DOHH2 (cell line): ENCODE measurements around the gene HYI.
"Not testable (repeated sequence)": the region's sequence is repeated elsewhere in the genome, so short reads cannot be mapped to it uniquely, and the experiment has no call there.

Source experiments
- H3F3A ChIP-seq: fragments of 200-600 bp; sonication (generic), shearing (Covaris generic); 2 replicates; pipeline ENCODE4 v1.6.0; 2016; ENCODE audit warnings: antibody characterized with exemption, mild to moderate bottlenecking; ENCODE audit not compliant: control insufficient read depth, insufficient read depth
- H3K27ac ChIP-seq: fragments of 200-600 bp; sonication (generic); 2 replicates; pipeline ENCODE4 v1.5.1; 2014; ENCODE audit warnings: low read depth, mild to moderate bottlenecking, low read length, moderate library complexity
- H3K27me3 ChIP-seq: fragments of 200-600 bp; sonication (generic); 2 replicates; pipeline ENCODE4 v1.6.1; 2014; ENCODE audit warnings: mild to moderate bottlenecking, low read length, mixed read lengths; ENCODE audit not compliant: control insufficient read depth
- H3K36me3 ChIP-seq: fragments of 200-600 bp; sonication (generic); 2 replicates; pipeline ENCODE4 v1.6.1; 2014; ENCODE audit warnings: mild to moderate bottlenecking, low read length, moderate library complexity, mixed read lengths; ENCODE audit not compliant: control insufficient read depth
- H3K4me1 ChIP-seq: fragments of 200-600 bp; sonication (generic); 2 replicates; pipeline ENCODE4 v1.6.1; 2014; ENCODE audit warnings: mild to moderate bottlenecking, low read length, mixed read lengths; ENCODE audit not compliant: control insufficient read depth
- H3K4me2 ChIP-seq: fragments of 200-600 bp; sonication (generic); 2 replicates; pipeline ENCODE4 v1.6.0; 2014; ENCODE audit warnings: mild to moderate bottlenecking, low read length, moderate library complexity
- H3K4me3 ChIP-seq: fragments of 200-600 bp; sonication (generic); 2 replicates; pipeline ENCODE4 v1.5.1; 2014; ENCODE audit warnings: mild to moderate bottlenecking, low read length, mixed read lengths
- H3K79me2 ChIP-seq: fragments of 200-600 bp; sonication (generic); 2 replicates; pipeline ENCODE4 v1.6.1; 2014; ENCODE audit warnings: mild to moderate bottlenecking, low read length, mixed read lengths; ENCODE audit not compliant: control insufficient read depth
- H3K9me2 ChIP-seq: fragments of 200-600 bp; sonication (generic); replicated peaks from 2 replicates; pipeline ENCODE4 v1.6.1; 2014; ENCODE audit warnings: mild to moderate bottlenecking, low read length, mixed read lengths; ENCODE audit not compliant: control insufficient read depth
- H3K9me3 ChIP-seq: fragments of 200-600 bp; sonication (generic); 2 replicates; pipeline ENCODE4 v1.6.1; 2014; ENCODE audit warnings: antibody characterized with exemption, low read length, mixed read lengths; ENCODE audit not compliant: control insufficient read depth, insufficient read depth
- H4K20me1 ChIP-seq: fragments of 200-600 bp; sonication (generic); 2 replicates; pipeline ENCODE4 v1.6.0; 2014; ENCODE audit warnings: low read depth, mild to moderate bottlenecking, antibody characterized with exemption, low read length, moderate library complexity; ENCODE audit not compliant: control insufficient read depth, insufficient read depth
- CTCF ChIP-seq: fragments of 200-600 bp; sonication (generic); IDR thresholded peaks from one replicate; pipeline ENCODE4 v1.5.1; 2014; ENCODE audit warnings: antibody characterized with exemption, mild to moderate bottlenecking, low read depth, low read length; ENCODE audit not compliant: poor library complexity, severe bottlenecking
- EZH2phosphoT487 ChIP-seq: fragments of 200-600 bp; sonication (generic); IDR thresholded peaks from 2 replicates; pipeline ENCODE4 v1.6.1; 2017; ENCODE audit warnings: borderline replicate concordance, mild to moderate bottlenecking, antibody characterized with exemption, low read length, moderate library complexity, mixed read lengths

Gene HYI

GRCh38 chr1:43460988-43461693 lies 7.4 kb upstream of the HYI start:
- H3K36me3 ChIP-seq, result no peaks in the 10 kb centered on the region
- TF ChIP-seq CTCF, result no peak
- H3F3A ChIP-seq, result no peaks in the 10 kb centered on the region
- H3K27ac ChIP-seq, result no peak overlapping the region
- no peaks in the 10 kb centered on the region for H3K4me1 ChIP-seq
- H3K4me2 ChIP-seq, result no peak overlapping the region
- H4K20me1 ChIP-seq, result no peaks in the 10 kb centered on the region
- no peaks in the 10 kb centered on the region for H3K79me2 ChIP-seq
- H3K27me3 ChIP-seq, result peaks cover 7% of the 10 kb centered on the region
- H3K9me3 ChIP-seq, result no peaks in the 10 kb centered on the region
- no peaks in the 10 kb centered on the region for H3K9me2 ChIP-seq
- no peak overlapping the region for H3K4me3 ChIP-seq

DNA sequence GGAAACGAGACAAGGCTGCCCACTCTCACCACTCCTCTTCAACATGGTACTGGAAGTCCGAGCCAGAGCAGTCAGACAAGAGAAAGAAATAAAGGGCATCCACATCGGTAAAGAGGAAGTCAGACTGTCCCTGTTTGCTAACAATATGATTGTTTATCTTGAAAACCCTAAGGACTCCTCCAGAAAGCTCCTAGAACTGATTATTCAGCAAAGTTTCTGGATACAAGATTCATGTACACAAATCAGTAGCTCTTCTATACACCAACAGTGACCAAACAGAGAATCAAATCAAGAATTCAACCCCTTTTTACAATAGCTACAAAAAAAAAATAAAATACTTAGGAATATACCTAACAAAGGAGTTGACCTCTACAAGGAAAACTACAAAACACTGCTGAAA lies 4.6 kb upstream of the HYI start:
- H3K4me3 ChIP-seq, H4K20me1 ChIP-seq, H3K27ac ChIP-seq, H3K9me2 ChIP-seq, H3K36me3 ChIP-seq, H3K9me3 ChIP-seq, H3K79me2 ChIP-seq, H3K4me2 ChIP-seq, H3F3A ChIP-seq: not testable (repeated sequence)
- peaks cover 29% of the 10 kb centered on the region for H3K27me3 ChIP-seq
- H3K4me1 ChIP-seq, result peaks cover 11% of the 10 kb centered on the region

DNA sequence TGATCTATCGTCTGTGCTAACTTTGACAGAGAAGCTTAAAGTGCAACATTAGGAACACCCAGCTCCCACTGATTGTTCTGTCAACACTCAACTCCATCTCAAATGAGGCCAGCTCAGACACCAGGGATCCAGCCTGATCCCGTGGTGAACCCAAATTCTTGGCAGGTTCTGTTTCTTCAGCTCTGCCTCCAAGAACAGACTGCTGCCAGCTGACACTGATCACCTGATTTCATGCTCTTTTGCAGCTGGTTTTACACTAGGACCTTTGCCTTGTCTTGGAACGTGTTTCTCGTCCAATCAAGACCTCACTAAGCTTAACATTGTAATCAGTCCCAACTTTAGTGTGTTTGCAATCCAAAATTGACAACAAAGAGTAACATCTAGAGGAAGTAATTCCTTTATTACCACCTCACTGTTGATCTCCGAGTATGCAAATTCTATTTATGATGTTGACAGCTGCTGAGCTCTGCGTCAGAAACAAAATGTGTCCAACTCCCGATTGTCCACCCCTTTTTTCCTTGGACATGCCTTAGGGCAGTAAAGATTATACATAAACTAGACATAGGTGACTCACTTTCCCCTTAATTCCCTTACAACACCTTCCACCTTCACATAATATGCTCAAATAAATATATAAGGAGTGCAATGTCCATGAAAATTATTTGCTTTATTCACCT lies 1.6 kb upstream of the HYI start:
- peaks cover 10% of the 10 kb centered on the region for H3K36me3 ChIP-seq
- H3K9me2 ChIP-seq, result no peaks in the 10 kb centered on the region
- TF ChIP-seq EZH2phosphoT487 (no peak), CTCF (no peak)
- H3F3A ChIP-seq, result no peaks in the 10 kb centered on the region
- H3K4me2 ChIP-seq, result no peak overlapping the region
- no peaks in the 10 kb centered on the region for H4K20me1 ChIP-seq
- no peaks in the 10 kb centered on the region for H3K9me3 ChIP-seq
- no peak overlapping the region for H3K4me3 ChIP-seq
- peaks cover 29% of the 10 kb centered on the region for H3K27me3 ChIP-seq
- H3K27ac ChIP-seq, result no peak overlapping the region
- peaks cover 11% of the 10 kb centered on the region for H3K4me1 ChIP-seq
- H3K79me2 ChIP-seq, result no peaks in the 10 kb centered on the region

DNA sequence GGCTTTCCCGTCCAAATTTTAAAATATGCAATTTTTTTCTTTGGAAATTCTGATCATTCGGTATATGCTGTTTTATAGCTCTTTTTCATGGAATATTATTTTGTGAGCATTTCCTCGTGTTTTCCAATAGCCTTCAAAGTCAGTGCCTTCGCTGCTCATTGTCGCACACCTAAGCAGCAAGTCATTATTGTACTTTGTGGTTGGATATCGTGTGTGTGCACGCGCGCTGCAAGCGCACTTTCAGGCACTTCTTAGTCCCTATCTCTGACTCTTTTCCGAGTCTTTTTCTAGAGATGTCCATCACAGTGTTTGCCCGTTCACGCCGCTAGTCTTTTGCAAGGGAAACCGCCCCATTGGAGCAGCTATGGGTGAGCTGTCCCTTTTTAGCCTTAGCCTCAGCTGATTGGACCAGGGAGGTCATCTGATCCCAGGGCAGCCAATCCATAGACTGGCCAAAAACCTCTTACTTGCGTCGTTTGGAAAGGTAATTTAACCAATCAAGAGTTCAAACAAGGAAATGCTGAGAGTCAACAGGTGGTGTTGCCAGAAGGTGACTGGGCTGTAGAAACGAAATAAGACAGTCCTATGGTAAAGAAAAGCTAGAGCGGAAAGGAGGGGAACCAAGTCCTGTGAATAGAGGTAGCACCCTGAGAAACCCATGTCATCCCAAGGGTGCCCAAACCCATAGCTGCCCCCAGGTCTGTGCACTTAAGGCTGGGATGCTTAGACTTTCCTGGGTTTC lies 710 bp upstream of the HYI start:
- Histone ChIP-seq H3K27me3 (peaks cover 29% of the 10 kb centered on the region), H3K9me2 (no peaks in the 10 kb centered on the region), H3K79me2 (no peaks in the 10 kb centered on the region), H3K4me1 (peaks cover 11% of the 10 kb centered on the region), H3F3A (no peaks in the 10 kb centered on the region), H3K27ac (no peak overlapping the region), H3K4me2 (peak overlapping the region; percentile 52), H3K36me3 (peaks cover 14% of the 10 kb centered on the region), H3K4me3 (peak overlapping the region; percentile 41), H3K9me3 (no peaks in the 10 kb centered on the region), H4K20me1 (no peaks in the 10 kb centered on the region)
- no peak for TF ChIP-seq CTCF
- peak; percentile 68; the same call in 1 of the 2 replicates for TF ChIP-seq EZH2phosphoT487
